ENCODE measurements around the gene ZC3H12D. TPM values are rescaled to one million over a fixed set of nuclear protein-coding genes. Genes with fewer than 3 reads are reported as not detected.
A peak's percentile ranks its signal among the peaks of the same experiment; 100 is the strongest.

The ZC3H12D gene
- total and polyA plus RNA-seq, 9 of the 15 experiments (the other 6 are each of a cell fraction or from before 2014, with no cell fraction given): 0.04 to 0.27 (median 0.05) TPM; not detected in 3

- TF ChIP-seq ZNF592 (IDR thresholded peaks at IDR 0.05) (peak; percentile 90), NFIX (CRISPR knock-in tag; IDR thresholded peaks at IDR 0.05; ENCODE audit: low read depth) (no peak), FOSL1 (tag; conservative IDR thresholded peaks at IDR 0.05) (peak; percentile 30; the same call in 1 of the 2 replicates), CCNT2 (IDR thresholded peaks at IDR 0.05; ENCODE audit: borderline replicate concordance, extremely low read depth, insufficient read length, low read depth, low read length) (no peak), CHCHD3 (CRISPR knock-in tag; IDR thresholded peaks at IDR 0.05) (no peak), SOX6 (IDR thresholded peaks at IDR 0.05) (0 out of 2 replicates have a peak, but pooled peaks have one; percentile 10), ZFP36 (IDR thresholded peaks at IDR 0.05; ENCODE audit: low read depth, low read length, partially characterized antibody) (no peak), E4F1 (CRISPR knock-in tag; IDR thresholded peaks at IDR 0.05; ENCODE audit: borderline replicate concordance) (0 out of 2 replicates have a peak, but pooled peaks have one; percentile 13), MEIS2 (IDR thresholded peaks at IDR 0.05; ENCODE audit: partially characterized antibody) (peak; percentile 15), ATF7 (IDR thresholded peaks at IDR 0.05) (peak; percentile 63; the same call in 1 of the 2 replicates), BMI1 (IDR thresholded peaks at IDR 0.05; ENCODE audit: low read length) (no peak), TCF7 (IDR thresholded peaks at IDR 0.05; ENCODE audit: borderline replicate concordance) (no peak), ZNF589 (CRISPR knock-in tag; IDR thresholded peaks at IDR 0.05; ENCODE audit: low read depth) (peak; percentile 75; the same call in 1 of the 2 replicates), EP400 (IDR thresholded peaks at IDR 0.05) (peak; percentile 85), JUND (IDR thresholded peaks at IDR 0.05; ENCODE audit: borderline replicate concordance, low read depth, low read length) (peak; percentile 69; the same call in 1 of the 2 replicates), JUND (tag; IDR thresholded peaks at IDR 0.05; ENCODE audit: borderline replicate concordance, low read depth, low read length) (peak; percentile 59; the same call in 2 of the 3 replicates), ZNF140 (CRISPR knock-in tag; IDR thresholded peaks at IDR 0.05) (no peak), POLR2G (IDR thresholded peaks at IDR 0.05; ENCODE audit: low read depth, low read length) (no peak), ZNF668 (CRISPR knock-in tag; IDR thresholded peaks at IDR 0.05) (no peak)
These were observed 78.7 kb downstream of the ZC3H12D start (continued) for GRCh38 chr6:149405823-149406765.

Measured in K562 (cell line).